Left cardiac atrium (tissue), 4 donors: ENCODE data around the gene NXF1. TPM values are rescaled to one million over a fixed set of nuclear protein-coding genes. Genes with fewer than 3 reads are reported as not detected.
"Not testable (repeated sequence)": the region's sequence is repeated elsewhere in the genome, so short reads cannot be mapped to it uniquely, and the experiment has no call there.

Experiments
- ATAC-seq, 2 donors: fragments of 200-7000 bp; cut with Tn5 transposase; one replicate each; pipeline ENCODE4 v1.9.1; 2020; ENCODE audit warnings: mild to moderate bottlenecking in 2 of 2, moderate library complexity in 2 of 2
- DNase-seq: peaks from one replicate; pipeline ENCODE4 v3.0.0-alpha.2; 2020
- intact Hi-C, 2 donors: fragments of 100-400 bp; cut with DNase I; formaldehyde crosslinking; loops; one replicate each; pipeline versions ENCODE4 v1.14.1 to v1.15.1; 2022 to 2023
- long read RNA-seq: library from polyadenylated mRNA; unstranded; transcript quantifications from one replicate; pipeline ENCODE4 v2.0.0, GENCODE V29; 2021
- total RNA-seq, 2 donors: library from RNA; stranded (reverse); fragmentation: NEBNext Ultra II Directional; extraction: Animal tissue kit (Norgen Biotek cat#: 25700); gene quantifications; one replicate each; pipeline ENCODE4 v1.2.1, GENCODE V29; 2021
- donor health status: DM: no; HTN: yes; CAD: no.
- donor health status: DM: no; HTN: yes; CAD: no; lungs with severe emphysema.
- donor health status: DM: yes; HTN: yes; CAD: no.
- donor health status: Dilated cardiomyopathy.

NXF1 gene
- 10 to 100 TPM; 40.5 to 45.6 TPM for total RNA-seq
- long read RNA-seq, full-length matches to known transcripts = 5 of 25 reads
- long read RNA-seq, partial matches to known transcripts = 18 of 25 reads
- long read RNA-seq, other reads (novel, unspliced or antisense) = 2 of 25 reads

- intact Hi-C loops = no loop called here
- peak; percentile 96 for DNase-seq
- peak; percentile 94 to 95 for ATAC-seq
Measured at GRCh38 chr11:62805076-62805892, at the start of gene NXF1. TSS of gene NXF1 (minus strand) at chr11:62805440. CDS start at chr11:62805356, 84 bp downstream.

- DNase-seq = no peak
- intact Hi-C loops = loop anchor here in 1 of 2 donors (10.0 kb wide), 1 partner anchor 249 kb away; the partner anchor contains the start of gene MTA2
- no peak for ATAC-seq
Measured at GRCh38 chr11:62854013-62854824, 49.0 kb upstream of the NXF1 start.

GRCh38 chr11:62853279-62853965 lies 48.2 kb upstream of the NXF1 start:
- DNase-seq (no peak), ATAC-seq (no peak)
- intact Hi-C loops = loop anchor here in 1 of 2 donors (10.0 kb wide), 1 partner anchor 249 kb away; the partner anchor contains the start of gene MTA2

GRCh38 chr11:62852523-62853188 lies 47.4 kb upstream of the NXF1 start:
- ATAC-seq (no peak), DNase-seq (no peak)

GRCh38 chr11:62851807-62852522 lies 46.7 kb upstream of the NXF1 start:
- no peak for DNase-seq
- no peak for ATAC-seq
- intact Hi-C loops = loop anchor here in 1 of 2 donors (10.0 kb wide), 1 partner anchor 247 kb away; the partner anchor contains the start of gene MTA2

More at GRCh38 chr11:62852523-62853188, 47.4 kb upstream of the NXF1 start:
- intact Hi-C loops = loop anchor here in 1 of 2 donors (10.0 kb wide), 1 partner anchor 248 kb away; the partner anchor contains the start of gene MTA2

- DNase-seq = no peak
- no peak for ATAC-seq
- intact Hi-C loops = loop anchor here in 1 of 2 donors (10.0 kb wide), 1 partner anchor 246 kb away; the partner anchor contains the start of gene MTA2
Measured at GRCh38 chr11:62850911-62851806, 45.9 kb upstream of the NXF1 start.

- ATAC-seq = no peak
- intact Hi-C loops = no loop called here
- DNase-seq = no peak
Measured at GRCh38 chr11:62847767-62848314, 42.6 kb upstream of the NXF1 start.

- DNase-seq (no peak), ATAC-seq (no peak)
- intact Hi-C loops = no loop called here
Measured at GRCh38 chr11:62846177-62846576, 40.9 kb upstream of the NXF1 start.

- intact Hi-C loops = no loop called here
- ATAC-seq (no peak), DNase-seq (no peak)
Measured at GRCh38 chr11:62844154-62844553, 38.9 kb upstream of the NXF1 start.

- ATAC-seq (no peak), DNase-seq (no peak)
- intact Hi-C loops = no loop called here
Measured at GRCh38 chr11:62843466-62843865, 38.2 kb upstream of the NXF1 start.

- DNase-seq, intact Hi-C loops, ATAC-seq: not testable (repeated sequence)
Measured at GRCh38 chr11:62842891-62843290, 37.7 kb upstream of the NXF1 start.

GRCh38 chr11:62842171-62842741 lies 37.0 kb upstream of the NXF1 start:
- ATAC-seq (peak in 1 of 2 donors; percentile 1), DNase-seq (peak; percentile 43)
- intact Hi-C loops = no loop called here

GRCh38 chr11:62841361-62842170 lies 36.3 kb upstream of the NXF1 start:
- intact Hi-C loops = no loop called here
- DNase-seq = peak; percentile 88
- ATAC-seq = peak; percentile 74 to 84

- DNase-seq (peak; percentile 77), ATAC-seq (peak in 1 of 2 donors; percentile 10)
- intact Hi-C loops = not testable (repeated sequence)
Measured at GRCh38 chr11:62840721-62841360, 35.6 kb upstream of the NXF1 start.
